CD4-positive, alpha-beta T cell treated with Interleukin-21 for 1 hour (primary cell): Measurements from ENCODE around the gene MORN1.

Experiments
- DNase-seq: peaks from one replicate; pipeline ENCODE4 v3.0.0-alpha.2; 2020

MORN1 gene

DNA sequence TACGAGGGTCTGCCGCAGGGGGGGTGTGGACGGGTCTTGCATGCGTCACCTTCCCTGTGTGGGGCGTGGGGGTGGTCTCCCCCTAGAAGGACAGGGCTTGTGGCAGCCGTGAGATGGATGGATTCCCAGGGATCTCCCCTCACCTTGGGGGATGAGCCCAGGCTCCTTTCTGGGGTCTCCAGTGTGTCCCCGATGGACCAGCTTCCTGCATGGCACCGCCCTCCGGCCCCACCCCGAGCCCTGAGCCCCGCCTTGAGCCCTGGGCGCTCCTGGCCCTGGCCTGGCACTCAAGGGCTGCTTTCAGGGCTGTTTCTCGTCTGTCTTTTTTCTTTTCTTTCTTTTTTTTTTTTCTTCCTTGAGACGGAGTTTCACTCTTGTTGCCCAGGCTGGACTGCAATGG, 103.7 kb downstream of the MORN1 start:
- DNase-seq = no peak

DNA sequence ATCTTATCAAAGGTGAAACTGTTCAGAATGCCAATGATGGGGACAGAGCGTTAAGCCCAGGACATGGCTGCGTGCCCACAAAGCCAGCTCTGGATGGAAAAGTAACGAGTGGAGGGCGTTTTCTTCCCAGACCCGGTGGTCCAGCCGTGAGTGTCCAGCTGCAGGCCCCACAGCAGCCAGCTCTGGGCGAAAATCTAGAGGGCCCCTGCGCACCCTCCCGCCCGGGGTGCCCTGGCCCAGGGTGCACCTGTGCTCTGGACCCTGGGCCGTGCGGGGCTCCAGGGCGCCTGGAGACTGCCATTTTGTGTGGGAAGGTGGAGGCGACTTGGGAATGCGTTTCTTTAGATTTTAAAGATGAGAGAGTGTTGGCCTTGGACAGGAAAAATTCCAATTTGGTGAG, 104.4 kb downstream of the MORN1 start:
- DNase-seq = no peak

DNA sequence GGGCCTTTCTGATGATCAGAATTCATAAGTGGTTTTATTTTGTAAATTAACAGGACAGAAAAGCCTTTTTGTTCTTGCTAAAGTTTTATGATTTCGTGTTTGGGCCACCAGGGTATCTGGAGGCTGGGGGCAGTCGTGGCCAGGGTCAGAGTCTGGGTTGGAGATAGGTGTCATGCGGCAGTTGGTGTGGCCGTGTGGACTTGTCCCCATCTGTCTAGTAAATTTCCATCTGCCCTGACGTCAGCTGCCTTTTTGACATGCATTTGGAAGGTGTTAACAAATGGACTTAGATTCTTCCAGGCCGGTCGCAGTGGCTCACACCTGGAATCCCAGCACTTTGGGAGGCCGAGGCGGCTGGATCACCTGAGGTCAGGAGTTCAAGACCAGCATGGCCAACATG, 106.4 kb downstream of the MORN1 start:
- DNase-seq = no peak

DNA sequence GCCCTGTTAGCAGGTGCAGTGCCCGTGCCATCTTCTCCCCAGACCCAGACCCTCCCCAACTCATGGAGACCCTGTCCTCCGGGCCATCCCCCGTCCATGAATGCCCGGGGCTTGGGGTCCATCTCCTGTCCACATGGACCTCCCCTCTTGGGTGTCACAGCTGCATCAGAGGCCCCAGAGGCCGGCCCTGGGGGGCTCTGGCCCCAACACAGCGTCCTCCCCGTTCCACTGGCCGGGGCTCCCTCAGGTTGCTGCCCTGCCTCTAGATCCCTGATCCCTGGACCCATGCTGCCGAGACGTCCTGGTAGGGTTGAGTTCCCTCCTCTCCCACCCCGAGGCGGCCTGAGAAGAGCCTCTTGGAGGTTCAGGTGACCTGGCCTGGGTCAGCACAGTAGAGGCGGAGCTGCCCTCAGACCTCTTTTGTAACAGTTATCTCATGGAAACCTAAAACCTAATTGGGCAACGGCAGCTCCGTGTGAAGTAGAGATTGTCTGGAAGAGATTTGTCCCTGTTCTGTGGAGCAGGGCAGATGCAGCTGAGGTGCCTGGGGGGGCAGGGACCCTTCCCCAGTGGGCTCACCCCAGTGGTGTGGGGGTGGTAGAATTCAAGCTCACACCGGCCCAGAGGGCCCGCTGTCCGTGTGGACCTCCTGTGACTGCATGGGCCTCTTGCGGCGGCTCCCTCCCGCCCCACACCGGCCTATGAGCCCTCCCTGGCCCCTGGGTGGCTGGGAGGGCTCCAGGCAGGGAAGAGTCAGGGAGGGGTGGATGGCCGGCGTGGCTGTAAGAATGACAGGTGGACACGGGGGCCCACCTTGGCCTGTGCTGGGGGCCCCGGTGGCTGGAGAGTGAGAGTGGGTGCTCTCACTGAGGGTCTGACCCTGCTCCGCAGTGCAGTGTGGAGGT, 107.1 kb downstream of the MORN1 start:
- DNase-seq = no peak

DNA sequence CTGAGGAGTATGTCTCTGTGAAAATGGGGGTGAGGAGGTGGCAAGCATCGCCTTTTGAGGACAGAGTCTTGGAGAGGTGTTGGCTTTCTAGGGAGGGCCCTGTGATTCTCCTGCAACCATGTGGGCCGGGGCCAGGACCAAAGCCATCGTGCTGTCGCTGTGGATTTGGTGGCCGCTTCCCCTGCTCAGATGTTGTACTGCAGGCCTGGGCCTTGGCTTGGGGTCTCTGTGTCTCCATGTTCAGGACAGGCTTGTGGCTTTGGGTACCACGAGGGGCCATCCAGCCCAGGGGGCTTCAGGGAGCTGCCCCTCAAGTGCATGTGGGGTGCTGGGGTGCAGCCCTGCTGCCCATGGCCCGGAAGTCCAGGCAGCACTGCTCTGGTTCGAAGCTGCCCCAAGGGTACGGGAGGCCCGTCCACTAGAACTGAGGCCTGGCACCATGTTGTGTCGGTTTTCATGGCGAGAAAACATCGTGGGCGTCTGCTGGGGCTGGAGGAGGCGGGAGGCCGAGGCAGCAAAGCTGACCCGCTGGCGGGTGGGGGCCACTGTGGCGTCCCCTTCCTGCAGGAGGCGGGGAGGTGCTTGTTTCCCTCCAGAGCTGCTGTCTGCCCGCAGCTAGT, 107.9 kb downstream of the MORN1 start:
- DNase-seq = no peak

DNA sequence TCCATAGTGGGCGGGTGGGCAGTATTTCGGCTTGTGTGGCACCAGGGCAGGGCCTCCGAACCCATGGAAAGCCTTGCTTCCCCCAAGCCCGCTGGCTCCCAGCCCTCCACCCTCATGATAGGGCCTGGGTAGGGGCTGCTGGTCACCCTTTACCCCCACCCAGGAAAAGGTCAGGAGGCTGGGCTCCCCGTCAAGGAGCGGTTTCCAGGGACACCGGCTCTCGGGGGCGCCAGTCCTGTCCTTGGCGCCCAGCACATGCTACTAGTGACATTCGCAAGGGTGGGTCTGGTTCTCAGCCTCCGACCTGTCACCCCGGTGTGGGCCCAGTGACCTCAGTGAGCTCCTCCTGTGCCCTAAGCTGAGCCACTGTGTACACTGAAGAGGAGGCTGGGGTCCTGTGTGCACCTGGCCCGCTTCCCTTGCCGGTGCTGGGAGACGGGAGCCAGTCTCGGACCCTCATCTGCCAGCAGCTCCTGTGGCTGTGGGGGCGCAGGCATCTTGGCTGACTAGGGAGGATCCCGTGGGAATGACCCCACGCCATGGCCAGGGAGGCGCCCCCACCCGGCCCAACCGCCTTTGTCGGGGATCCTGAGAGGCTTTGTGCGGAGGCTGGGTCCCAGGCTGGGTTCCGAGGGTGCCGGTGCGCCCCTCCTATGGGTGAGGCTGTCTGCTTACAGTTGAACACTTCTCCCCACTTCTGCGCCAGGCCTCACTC, 108.6 kb downstream of the MORN1 start:
- DNase-seq = no peak

DNA sequence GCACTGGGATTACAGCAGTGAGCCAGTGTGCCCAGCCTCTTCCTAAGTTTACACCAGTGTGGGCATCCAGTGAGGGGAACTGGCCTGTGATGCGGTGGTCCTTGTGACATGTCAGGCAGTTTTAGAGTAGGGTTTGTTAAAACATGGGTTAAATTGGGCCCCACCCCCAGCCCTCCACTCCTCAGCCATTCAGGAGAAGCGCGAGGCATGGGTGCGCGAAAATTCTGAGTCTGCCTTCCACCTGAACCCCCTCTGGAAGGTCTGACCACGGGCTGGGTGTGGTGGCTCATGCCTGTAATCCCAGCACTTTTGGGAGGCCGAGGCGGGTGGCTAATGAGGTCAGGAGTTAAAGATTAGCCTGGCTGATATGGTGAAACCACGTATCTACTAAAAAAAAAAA, 111.5 kb downstream of the MORN1 start:
- no peak for DNase-seq

DNA sequence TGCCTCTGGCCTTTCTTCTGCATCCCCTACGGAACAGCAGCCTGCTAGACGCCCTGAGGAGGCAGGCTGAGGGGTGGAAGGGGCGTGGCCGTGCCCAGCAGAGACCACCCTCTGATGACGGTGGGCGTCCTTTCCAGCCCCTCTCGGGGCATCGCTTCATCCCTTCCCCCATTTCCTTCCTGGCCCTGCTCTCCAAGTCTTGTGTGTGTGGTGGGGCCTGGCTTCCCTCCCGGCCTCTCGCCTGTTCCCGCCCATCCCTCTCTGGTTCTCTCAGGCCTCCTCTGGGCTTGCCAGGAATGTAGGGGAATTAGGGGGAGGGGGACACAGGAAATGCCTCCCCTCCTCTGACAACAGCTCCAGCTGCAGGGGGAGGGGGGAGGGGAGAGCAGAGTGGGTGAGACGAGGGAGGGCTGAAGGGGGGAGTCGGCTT, 112.1 kb downstream of the MORN1 start:
- no peak for DNase-seq

DNA sequence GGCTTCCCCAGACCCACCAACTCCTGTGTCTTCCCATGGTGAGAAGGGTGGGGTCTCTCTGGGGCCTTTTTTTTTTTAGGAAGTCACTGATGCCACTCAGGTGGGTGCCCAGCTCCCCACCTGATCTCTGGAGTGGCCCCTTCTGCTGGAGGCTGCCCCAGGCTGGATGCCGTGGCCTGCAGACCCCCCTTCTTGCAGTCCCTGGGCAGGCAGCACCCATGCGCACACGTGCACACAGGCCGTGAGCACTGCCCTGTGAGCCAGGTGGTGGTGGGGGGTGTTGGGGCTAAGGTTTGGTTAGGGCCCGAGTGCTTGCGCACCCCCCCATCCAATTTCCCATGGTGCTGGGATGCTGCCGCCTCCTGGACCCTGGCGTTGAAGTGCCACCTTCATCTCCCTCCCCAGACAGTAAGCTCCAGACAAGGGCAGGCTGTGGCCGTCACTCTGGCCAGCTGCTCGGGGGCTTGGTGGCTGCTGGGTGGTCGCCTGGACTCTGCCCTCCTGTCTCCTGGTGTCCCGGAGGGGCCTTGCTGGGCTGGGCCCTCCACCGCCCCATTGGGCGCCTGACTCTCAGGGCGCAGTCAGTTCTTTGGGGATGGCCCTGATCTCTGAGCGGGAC, 112.7 kb downstream of the MORN1 start:
- DNase-seq = no peak

DNA sequence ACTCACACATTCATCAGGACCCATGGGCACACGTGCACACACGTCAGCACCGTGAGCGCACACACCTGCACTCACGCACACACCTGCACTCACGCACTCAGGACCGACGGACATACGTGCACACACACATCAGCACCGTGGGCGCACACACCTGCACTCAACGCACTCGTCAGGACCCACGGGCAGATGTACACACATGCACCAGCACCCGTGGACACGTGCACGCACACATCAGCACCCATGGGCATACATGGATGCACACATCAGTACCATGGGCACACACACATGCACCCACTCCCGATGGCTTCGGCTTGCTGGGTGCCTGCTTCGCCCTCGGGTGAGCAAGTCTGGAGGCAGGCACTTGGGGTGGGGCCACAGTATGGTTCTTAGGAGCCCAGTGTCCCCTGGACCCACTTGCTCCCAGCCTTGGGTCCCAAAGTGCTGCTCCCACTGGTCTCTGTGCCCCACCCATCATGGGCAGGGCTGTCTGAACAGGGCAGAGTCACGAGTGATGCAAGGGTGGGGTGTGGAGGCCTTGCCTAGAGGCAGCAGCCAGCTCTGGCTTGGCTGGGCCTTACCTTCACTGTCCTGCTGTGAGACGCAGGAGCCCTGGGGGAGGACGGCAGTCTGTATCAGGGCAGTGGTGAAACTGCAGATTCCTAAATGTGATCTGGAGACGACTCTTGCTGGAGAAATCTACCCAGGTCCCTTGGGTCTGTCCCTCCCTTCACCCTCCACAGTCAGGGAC, 113.4 kb downstream of the MORN1 start:
- no peak for DNase-seq

DNA sequence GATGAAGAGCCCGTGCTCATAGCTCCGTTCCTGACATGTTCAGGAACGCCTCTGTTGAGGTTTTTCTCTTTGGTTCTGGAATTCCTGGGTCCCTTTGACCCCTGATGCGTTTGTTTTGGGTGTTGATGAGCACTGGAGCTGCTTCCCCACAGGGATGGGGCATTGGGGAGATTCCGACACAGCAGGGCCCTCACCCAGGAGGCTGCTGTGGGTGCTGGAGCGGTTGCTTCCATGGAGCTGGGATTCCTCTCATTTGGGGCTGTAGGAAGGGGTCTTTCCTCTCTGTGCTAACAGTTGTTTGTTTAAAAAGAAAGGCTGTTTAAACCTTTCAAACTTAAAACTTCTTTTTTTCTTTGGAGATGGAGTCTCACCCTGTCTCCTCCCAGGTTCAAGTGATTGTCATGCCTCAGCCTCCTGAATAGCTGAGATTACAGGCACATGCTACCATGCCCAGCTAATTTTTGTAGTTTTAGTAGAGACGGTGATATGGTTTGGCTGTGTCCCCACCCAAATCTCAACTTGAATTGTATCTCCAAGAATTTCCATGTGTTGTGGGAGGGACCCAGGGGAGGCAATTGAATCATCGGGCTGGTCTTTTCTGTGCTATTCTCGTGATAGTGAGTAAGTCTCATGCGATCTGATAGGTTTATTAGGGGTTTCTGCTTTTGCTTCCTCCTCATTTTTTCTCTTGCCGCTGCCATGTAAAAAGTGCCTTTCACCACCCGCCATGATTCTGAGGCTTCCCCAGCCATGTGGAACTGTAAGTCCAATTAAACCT, 114.4 kb downstream of the MORN1 start:
- no peak for DNase-seq

DNA sequence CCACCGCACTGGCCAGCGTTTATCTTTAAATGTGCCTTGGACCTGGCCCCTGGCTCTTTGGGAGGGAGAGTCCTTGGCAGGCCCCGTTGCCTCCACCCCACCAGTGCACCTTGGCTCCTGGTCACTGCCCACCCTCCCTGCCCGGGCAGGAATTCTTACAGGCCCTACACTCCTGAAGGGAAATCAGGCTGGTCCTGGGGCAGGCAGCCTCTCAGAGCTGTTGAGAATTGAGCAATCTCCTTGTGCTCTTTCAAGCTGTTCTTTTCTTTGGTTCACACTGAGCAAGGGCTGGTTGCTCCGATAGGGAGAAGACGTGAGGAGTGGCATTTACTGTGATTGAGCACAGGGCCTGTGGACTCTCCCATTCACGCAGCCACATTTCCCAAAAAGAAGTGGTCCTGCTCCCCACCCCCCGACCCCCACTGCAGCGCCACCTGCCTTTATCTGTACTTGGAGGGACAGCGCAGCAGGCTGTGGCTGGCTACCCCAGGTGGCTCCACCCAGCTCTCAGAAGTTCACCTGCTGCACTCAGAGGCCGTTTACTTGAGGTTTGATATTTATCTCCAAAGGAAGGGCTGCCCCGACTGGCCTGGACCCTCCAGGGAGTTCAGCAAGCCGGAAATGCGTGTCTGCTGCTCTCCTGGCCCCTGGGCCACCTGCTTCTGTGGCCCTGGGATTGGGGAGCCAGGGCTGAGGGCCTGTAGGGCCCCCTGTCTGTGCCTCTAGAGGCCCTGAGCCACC, 115.4 kb downstream of the MORN1 start:
- no peak for DNase-seq

DNA sequence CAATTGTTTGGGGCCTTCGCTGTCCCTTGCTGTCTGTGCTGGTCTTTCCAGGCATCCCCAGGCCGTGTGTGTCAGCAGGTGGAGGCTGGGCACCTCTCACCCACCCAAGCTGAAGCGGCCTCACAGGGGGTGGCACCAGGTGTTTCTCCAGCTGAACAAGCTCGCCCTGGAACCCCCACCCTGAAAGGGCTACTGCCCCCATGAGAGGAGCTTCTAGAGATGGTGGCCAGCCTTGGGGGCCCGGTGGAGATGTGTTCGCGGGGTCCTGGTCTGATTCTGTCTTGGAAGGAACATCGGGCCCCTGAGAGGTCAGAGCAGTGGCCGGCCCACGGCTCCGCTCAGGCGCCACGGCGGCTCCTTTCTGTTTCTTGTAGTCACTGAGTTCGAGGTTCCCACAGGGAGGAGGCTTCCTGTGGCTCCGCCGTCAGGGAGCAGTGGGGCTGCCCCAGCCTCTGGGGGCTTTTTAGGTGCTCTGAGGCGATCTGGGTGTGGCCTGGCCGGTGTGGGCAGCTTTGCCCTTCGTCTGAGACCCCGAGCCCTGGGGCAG, 116.4 kb downstream of the MORN1 start:
- no peak for DNase-seq

DNA sequence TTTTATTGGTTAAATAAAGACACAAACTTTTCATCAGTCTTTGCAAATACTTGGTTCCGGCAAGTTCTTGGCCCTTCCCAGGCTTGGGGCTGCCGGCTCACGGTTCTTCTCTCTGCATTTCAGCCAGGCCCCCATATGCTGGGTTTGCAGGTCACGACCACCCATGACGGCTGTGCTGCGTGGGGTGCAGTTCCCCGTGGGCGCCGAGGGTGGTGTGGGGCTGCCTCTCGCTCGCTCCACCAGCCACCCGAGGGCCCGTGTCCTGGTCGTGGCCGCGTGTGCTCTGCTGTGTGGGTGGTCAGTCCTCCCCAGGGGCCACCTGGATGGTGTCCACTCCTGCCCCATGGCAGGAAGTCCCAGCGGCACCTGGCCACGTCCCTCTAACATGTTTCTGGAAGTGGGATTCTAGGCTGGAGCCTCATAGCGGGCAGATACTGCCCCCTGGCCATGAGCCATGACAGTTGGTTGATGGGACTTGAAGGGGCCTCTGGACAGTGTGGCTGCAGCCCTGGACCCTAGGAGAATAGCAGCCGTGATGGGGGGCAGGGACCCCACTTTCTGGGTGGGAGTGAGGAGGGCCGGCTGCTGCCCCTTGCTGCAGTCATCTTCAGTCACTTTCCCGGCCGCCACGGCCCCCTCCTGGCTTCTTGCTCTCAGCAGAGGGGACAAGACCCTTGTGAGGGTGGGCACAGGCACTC, 117.0 kb downstream of the MORN1 start:
- DNase-seq = no peak

DNA sequence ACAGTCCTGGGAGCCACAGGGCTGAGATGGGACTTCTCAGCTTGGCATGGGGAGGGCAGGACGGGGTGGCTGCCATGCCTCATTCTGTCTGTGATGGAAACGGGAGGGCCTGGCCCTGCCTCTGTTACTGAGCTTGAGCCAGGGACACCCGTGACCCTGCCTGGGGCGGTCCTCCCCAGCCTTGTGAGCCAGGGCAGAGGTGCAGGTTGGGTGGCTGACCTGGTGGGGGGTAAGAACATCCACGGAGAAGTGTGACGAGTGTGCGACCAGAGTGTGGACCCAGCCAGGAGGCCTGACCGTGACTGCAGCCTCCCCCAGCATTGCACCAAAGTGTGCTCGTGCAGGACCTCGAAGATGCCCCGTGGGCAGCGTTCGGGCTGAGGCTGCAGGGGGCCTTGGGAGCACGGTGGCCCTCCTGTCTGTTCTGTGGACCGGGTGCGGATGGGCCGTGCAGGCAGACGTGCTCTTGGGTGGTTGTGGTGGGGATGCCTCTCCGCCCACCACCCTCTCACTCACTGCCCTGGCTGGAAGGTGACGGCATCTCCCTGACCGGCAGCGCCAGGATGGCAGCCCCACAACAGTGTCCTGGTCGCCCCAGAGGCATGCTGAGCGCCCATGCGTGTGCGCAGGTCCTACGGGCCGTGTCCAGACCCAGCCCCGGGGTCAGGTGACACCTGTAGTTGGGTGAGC, 117.8 kb downstream of the MORN1 start:
- DNase-seq = no peak

DNA sequence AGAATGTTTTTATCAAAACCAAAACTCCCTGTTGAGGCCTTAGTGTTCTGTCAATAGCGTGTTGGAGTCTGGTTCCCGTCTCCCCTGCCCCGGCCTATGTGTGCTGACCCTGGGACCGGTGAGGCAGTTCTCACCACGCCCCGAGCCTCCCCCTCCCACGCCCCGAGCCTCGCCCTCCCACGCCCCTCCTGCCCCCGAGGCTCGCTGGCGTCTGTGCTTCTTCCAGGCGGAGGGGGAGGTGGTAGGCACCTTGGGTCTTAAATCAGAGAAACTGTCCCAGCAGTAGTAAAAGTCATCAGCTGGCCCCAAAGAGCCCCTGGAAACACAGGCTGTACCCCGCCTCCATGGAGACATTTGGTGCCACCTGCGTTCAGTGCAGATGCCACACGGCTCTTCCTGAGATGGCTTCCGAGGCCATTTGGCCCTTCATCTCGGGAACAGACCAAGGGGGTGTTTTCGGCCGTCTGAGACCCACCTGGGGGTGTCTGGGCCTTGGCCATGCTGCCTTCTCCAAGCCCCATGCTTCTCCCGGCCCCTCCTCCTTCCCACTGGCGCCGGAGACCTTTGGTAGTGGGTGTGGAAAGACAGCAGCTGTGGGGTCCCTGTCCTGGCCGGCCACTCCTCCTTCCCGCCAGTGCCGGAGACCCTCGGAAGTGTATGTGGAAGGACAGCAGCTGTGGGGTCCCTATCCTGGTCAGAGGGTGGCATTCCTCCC, 118.5 kb downstream of the MORN1 start:
- DNase-seq = no peak

DNA sequence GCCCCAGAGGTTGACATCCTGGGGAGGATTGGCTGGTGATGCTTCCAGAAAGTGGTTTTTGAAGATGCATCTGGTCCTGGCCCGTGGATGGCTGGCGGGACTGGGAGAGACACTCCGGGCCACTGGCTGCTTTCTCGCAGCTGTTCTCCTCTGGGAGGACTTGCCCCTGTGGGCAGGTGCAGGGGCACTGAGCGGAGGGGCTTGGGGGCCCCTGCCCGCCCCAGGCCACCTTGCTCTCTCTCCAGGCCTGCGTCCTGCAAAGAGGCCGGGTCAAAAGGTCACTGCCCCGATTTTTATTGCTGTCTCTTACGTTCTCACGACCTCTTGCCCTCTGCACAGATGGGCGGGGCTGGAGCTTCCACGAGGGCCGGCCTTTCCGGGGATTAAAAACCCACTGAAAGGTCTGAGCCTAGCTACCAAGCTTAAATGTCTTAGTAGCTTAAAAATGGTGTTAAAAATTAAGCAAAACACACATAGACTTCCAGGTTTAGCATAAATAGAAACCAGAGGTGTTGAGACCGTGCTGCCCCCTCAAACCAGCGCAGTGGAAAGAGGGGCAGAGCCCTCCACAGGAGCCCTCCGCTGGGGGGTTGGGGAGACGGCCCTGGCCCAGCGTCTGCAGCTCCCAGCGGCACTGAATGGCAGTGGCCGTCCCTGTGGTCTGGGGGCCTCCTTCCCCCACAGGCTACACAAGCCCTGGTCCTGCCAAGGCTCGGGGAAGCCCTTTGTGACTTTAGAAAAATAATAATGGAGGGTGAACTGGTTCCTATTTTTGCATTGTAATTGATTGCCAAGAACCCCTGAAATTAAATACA, 119.3 kb downstream of the MORN1 start:
- DNase-seq = no peak
